Measurements from ENCODE around the gene ADAMTS7. TPM values are rescaled to one million over a fixed set of nuclear protein-coding genes. Genes with fewer than 3 reads are reported as not detected.

Gene ADAMTS7
- total and polyA plus RNA-seq, 7 donors, result 0.32 to 1.3 (median 0.74) TPM

- H3K27ac ChIP-seq, result no peak overlapping the region
- DNase-seq, result no peak
- WGBS, 3 donors, result 84 to 90% (median 90%) methylated on average over 2 of the region's 2 CpGs
- no peaks in the 10 kb centered on the region for H3K36me3 ChIP-seq (ENCODE audit: insufficient read depth in 1 of 2, low read depth in 1 of 2)
- no peak overlapping the region for H3K4me3 ChIP-seq
- intact Hi-C loops (cut with DNase I), result no loop called here
- ATAC-seq, result no peak
- H3K9me3 ChIP-seq, result no peaks in the 10 kb centered on the region
- peaks cover 0 to 6% (median 0%) of the 10 kb centered on the region in 3 donors for H3K27me3 ChIP-seq (ENCODE audit: insufficient read depth in 3 of 3, low read length in 2 of 3)
- TF ChIP-seq CTCF (IDR thresholded peaks at IDR 0.05), result no peak
- no peaks in the 10 kb centered on the region for H3K4me1 ChIP-seq
Measured at GRCh38 chr15:78711638-78712037, 99.6 kb downstream of the ADAMTS7 start.

DNA sequence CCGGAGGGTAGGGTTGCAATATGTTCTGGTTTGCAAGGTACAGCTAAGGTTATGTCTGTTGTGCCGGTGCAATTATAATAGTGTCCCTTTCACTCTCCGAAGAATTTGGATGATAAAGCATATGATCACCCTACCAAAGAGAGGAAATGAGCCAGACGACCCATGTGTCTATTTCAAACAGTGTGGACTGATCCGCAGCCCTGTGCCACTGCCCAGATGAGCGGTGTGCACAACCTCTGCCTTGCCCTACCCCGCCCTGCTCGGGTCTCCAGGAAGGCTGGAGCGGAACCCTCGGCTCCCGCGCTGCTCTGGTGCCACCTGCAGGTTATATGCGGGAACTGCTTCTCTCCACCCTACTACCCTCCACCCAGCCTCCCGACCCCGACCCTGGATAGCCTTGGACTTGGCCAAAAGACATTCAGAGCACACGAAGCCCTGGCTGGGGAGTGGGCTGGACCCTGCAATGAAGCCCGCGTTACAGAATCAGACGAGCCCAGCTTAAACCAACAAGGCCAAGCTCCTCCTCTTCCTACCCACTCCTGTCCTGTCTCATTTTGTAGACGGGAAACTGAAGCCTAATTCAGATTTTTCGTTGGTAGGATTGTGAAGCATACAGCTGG lies 101.9 kb downstream of the ADAMTS7 start:
- peak overlapping the region; percentile 15 for H3K4me3 ChIP-seq
- H3K4me1 ChIP-seq, result no peaks in the 10 kb centered on the region
- peaks cover 0 to 4% (median 1%) of the 10 kb centered on the region in 3 donors for H3K27me3 ChIP-seq (ENCODE audit: insufficient read depth in 3 of 3, low read length in 2 of 3)
- H3K9me3 ChIP-seq, result no peaks in the 10 kb centered on the region
- DNase-seq (peak; percentile 61 to 81), ATAC-seq (peak; percentile 91 to 99 (median 98))
- H3K27ac ChIP-seq, result no peak overlapping the region
- TF ChIP-seq CTCF (IDR thresholded peaks at IDR 0.05), result peak; percentile 85
- 7 to 10% (median 7%) methylated on average over 21 of the region's 21 CpGs for WGBS, 3 donors
- no peaks in the 10 kb centered on the region for H3K36me3 ChIP-seq (ENCODE audit: insufficient read depth in 1 of 2, low read depth in 1 of 2)
- intact Hi-C loops (cut with DNase I), result loop anchor here (2.0 to 5.0 kb wide), 3 partner anchors 71 to 91 kb away; no protein-coding TSS in a partner anchor

Other genes starting within 250 kb of the ADAMTS7 start
- 1 to 10 TPM in 3 of 4 donors, under 1 TPM in 1; 0.71 to 4.4 (median 3.8) TPM for gene CHRNA5, start 245.9 kb downstream of the ADAMTS7 start, total RNA-seq
- gene CHRNA5, start 245.9 kb downstream of the ADAMTS7 start, polyA plus RNA-seq, result 1 to 10 TPM; 1.4 to 3.3 (median 2.4) TPM
- under 1 TPM in 2 of 4 donors, not detected in 2; 0.06 to 0.17 TPM for gene CHRNA3, start 190.5 kb downstream of the ADAMTS7 start, total RNA-seq
- under 1 TPM in 2 of 3 donors, not detected in 1; 0.01 to 0.04 TPM for gene CHRNA3, start 190.5 kb downstream of the ADAMTS7 start, polyA plus RNA-seq
- gene CHRNB4, start 170.3 kb downstream of the ADAMTS7 start, total RNA-seq, result not detected
- gene CHRNB4, start 170.3 kb downstream of the ADAMTS7 start, polyA plus RNA-seq, result not detected
- 100 to 1,000 TPM; 262 to 357 (median 341) TPM for gene MORF4L1, start 61.4 kb upstream of the ADAMTS7 start, total RNA-seq
- gene MORF4L1, start 61.4 kb upstream of the ADAMTS7 start, polyA plus RNA-seq, result 100 to 1,000 TPM; 288 to 679 (median 327) TPM
- gene CTSH, start 133.6 kb upstream of the ADAMTS7 start, total RNA-seq, result 10 to 100 TPM; 16.0 to 38.1 (median 28.0) TPM
- 10 to 100 TPM; 27.3 to 52.6 (median 29.7) TPM for gene CTSH, start 133.6 kb upstream of the ADAMTS7 start, polyA plus RNA-seq